Midbrain (tissue), 1 donor: ENCODE measurements around the gene GSX1.

Experiments
- DNase-seq: peaks from one replicate; lab custom pipeline; 2025; lab: John Stamatoyannopoulos, UW

Gene GSX1

DNA sequence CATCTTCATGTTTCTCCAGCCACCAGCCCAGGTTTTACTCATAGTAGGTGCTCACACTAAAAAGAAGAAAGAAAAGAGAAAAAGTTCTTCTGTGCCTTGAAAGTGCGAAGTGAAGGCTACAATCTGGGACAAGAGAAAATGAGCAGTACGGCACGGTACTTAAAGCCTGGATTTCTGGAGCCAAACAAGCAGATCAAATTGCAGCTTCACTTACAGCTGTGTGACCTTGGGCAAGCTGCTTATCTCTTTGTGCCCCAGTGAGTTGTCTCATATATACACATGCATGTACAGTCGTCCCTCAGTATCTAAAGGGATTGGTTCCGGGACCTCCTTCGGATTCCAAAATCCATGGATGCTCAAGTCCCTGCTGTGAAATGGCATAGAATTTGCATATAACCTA, 41.8 kb downstream of the GSX1 start:
- DNase-seq = no peak

DNA sequence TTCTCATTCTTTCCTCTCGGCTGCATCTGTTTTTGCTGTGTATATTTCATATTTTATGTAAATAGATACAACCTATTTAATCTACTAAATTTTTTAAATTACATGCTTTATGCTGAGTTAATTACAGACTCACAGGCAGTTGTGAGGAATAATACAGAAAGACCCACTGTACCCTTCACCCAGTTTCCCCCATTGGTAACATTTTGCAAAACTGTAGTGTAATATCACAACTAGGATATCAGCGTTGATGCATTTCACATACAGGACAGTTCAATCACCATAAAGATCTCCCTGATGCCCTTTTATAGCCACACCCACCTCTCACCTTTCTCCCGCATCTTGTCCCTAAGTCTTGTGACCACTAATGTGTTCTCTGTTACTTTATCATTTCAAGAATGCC, 43.5 kb downstream of the GSX1 start:
- no peak for DNase-seq

DNA sequence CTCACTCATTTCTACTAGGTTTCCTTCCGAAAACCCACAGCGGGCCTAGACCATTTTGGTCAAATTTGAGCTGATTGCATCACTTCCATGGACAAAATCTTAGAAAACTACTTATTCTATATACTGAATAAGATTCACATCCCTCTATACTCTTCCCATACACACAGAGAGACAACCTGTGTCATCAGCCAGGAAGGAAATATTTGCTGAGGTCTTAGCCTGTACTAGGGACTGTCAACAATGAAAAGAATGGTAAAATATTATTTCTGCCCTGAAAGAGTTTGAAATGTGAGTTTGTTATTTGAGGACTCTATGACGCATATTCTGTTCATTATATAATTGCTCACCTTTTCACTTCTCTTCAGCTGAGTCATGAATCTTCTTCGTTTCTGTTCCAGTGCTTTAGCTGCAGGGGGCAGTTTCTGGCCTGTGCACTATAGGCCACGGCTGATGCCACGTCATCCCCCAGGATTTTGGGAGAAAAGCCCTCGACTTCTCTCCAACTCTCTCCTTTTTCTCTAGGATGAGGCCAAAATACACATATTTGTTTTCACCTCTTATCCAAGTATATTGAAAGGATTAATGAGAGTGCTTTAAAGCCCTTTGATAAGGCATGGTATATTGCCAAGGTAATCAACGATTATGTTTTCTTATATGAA, 47.7 kb downstream of the GSX1 start:
- no peak for DNase-seq

DNA sequence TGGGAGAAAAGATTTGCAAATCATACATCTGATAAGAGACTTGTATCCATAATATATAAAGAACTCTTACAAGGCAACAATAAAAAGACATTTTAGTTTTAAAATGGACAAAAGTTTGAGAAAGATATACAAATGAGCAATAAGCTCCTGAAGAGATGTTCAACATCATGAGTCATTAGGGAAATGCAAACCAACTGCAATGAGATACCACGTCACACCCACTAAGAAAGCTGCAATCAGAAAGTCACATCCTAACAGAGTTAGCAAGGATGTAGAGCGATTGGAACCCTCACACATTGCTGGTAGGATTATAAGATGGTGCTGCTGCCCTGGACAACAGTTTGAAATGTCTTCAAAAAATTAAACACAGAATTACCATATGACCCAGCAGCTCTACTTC, 50.3 kb downstream of the GSX1 start:
- DNase-seq = no peak
